ENCODE data around the gene CCDC187. TPM values are rescaled to one million over a fixed set of nuclear protein-coding genes. Genes with fewer than 3 reads are reported as not detected.

Gene CCDC187
- total RNA-seq, 2 donors from 2014 or later, result 0.30 to 0.48 TPM

GRCh38 chr9:136249877-136250559 is 53.9 kb downstream of the CCDC187 start:
- Histone ChIP-seq H3K27ac (no peak overlapping the region), H3K4me3 (no peak overlapping the region), H3K27me3 (peaks cover 3% of the 10 kb centered on the region), H3K9me3 (no peaks in the 10 kb centered on the region), H3K4me1 (no peaks in the 10 kb centered on the region), H3K36me3 (no peaks in the 10 kb centered on the region), H3K9ac (ENCODE audit: low read depth in 2 of 2, low read length in 2 of 2) (no peak overlapping the region)
- no peak for DNase-seq
- TF ChIP-seq CTCF (IDR thresholded peaks at IDR 0.05), result no peak
- intact Hi-C loops (cut with DNase I), result no loop called here

- Histone ChIP-seq H3K4me3 (no peak overlapping the region), H3K9me3 (no peaks in the 10 kb centered on the region), H3K9ac (ENCODE audit: low read depth in 2 of 2, low read length in 2 of 2) (no peak overlapping the region), H3K27ac (no peak overlapping the region), H3K4me1 (no peaks in the 10 kb centered on the region), H3K36me3 (no peaks in the 10 kb centered on the region), H3K27me3 (peaks cover 3% of the 10 kb centered on the region)
- no peak for DNase-seq
- intact Hi-C loops (cut with DNase I), result no loop called here
- TF ChIP-seq CTCF (IDR thresholded peaks at IDR 0.05), result no peak
Measured at GRCh38 chr9:136248951-136249876, 54.7 kb downstream of the CCDC187 start.

GRCh38 chr9:136247947-136248637 is 55.8 kb downstream of the CCDC187 start:
- no peaks in the 10 kb centered on the region for H3K9me3 ChIP-seq
- TF ChIP-seq CTCF (IDR thresholded peaks at IDR 0.05), result no peak
- no peak overlapping the region for H3K4me3 ChIP-seq
- peaks cover 3% of the 10 kb centered on the region for H3K27me3 ChIP-seq
- H3K27ac ChIP-seq, result no peak overlapping the region
- no peaks in the 10 kb centered on the region for H3K4me1 ChIP-seq
- no peak for DNase-seq
- H3K36me3 ChIP-seq, result no peaks in the 10 kb centered on the region
- H3K9ac ChIP-seq (ENCODE audit: low read depth in 2 of 2, low read length in 2 of 2), result no peak overlapping the region
- intact Hi-C loops (cut with DNase I), result no loop called here

- intact Hi-C loops (cut with DNase I), result no loop called here
Measured at GRCh38 chr9:136247551-136247916, 56.4 kb downstream of the CCDC187 start.

More at GRCh38 chr9:136247551-136247916, 56.4 kb downstream of the CCDC187 start:
- no peak for DNase-seq
- Histone ChIP-seq H3K4me3 (no peak overlapping the region), H3K4me1 (no peaks in the 10 kb centered on the region), H3K9me3 (no peaks in the 10 kb centered on the region), H3K27me3 (peaks cover 3% of the 10 kb centered on the region), H3K9ac (ENCODE audit: low read depth in 2 of 2, low read length in 2 of 2) (no peak overlapping the region), H3K36me3 (no peaks in the 10 kb centered on the region), H3K27ac (no peak overlapping the region)
- no peak for TF ChIP-seq CTCF (IDR thresholded peaks at IDR 0.05)

All from colonic mucosa (tissue), 4 donors.